HEK293T (cell line): ENCODE data around the gene LRPPRC.

Experiments used
- BHLHE40 ChIP-seq: fragments of 450-650 bp; IDR thresholded peaks from 2 replicates; pipeline ENCODE4 v1.6.1; 2016; ENCODE audit warnings: mild to moderate bottlenecking, moderate library complexity, borderline replicate concordance
- CTBP1 ChIP-seq: fragments of 450-650 bp; IDR thresholded peaks from 2 replicates; pipeline ENCODE4 v1.6.1; 2016; ENCODE audit warnings: borderline replicate concordance
- ELF4 ChIP-seq: fragments of 450-650 bp; IDR thresholded peaks from 2 replicates; pipeline ENCODE4 v1.6.1; 2017; ENCODE audit warnings: antibody characterized with exemption
- FOXM1 ChIP-seq: fragments of 450-650 bp; IDR thresholded peaks from 2 replicates; pipeline ENCODE4 v1.6.1; 2017; ENCODE audit warnings: mild to moderate bottlenecking, borderline replicate concordance
- PKNOX1 ChIP-seq: fragments of 450-650 bp; IDR thresholded peaks from 2 replicates; pipeline ENCODE4 v1.6.1; 2016
- SP1 ChIP-seq: fragments of 450-650 bp; IDR thresholded peaks from 2 replicates; pipeline ENCODE4 v1.6.1; 2017

GRCh38 chr2:43989545-43989944, 6.2 kb downstream of the LRPPRC start:
- TF ChIP-seq ELF4 (no peak), CTBP1 (no peak), SP1 (no peak), BHLHE40 (no peak), FOXM1 (no peak), PKNOX1 (no peak)
